ENCODE data around the gene GSTM4. TPM values are rescaled to one million over a fixed set of nuclear protein-coding genes. Genes with fewer than 3 reads are reported as not detected.

Gene GSTM4
- total and polyA plus RNA-seq, 2 of the 4 experiments (the other 2 are of a cell fraction) = 10.4 to 37.8 TPM

- H3K9me1 ChIP-seq (ENCODE audit: insufficient read depth, low read length) = peaks cover 4% of the 10 kb centered on the region
- H3K4me1 ChIP-seq (ENCODE audit: control insufficient read depth, insufficient read depth, low read length) = peaks cover 11% of the 10 kb centered on the region
- no peaks in the 10 kb centered on the region for H3K27me3 ChIP-seq (ENCODE audit: control insufficient read depth, insufficient read depth, low read length)
- no peak overlapping the region for H3K9ac ChIP-seq (ENCODE audit: low read depth, low read length)
- H3K14ac ChIP-seq (replicated peaks; ENCODE audit: low read depth, low read length) = no peak overlapping the region
- H3K4ac ChIP-seq (ENCODE audit: low read depth, low read length) = no peak overlapping the region
- H4K91ac ChIP-seq (ENCODE audit: insufficient read depth, low read depth, low read length) = no peak overlapping the region
- H3K36me3 ChIP-seq (ENCODE audit: control insufficient read depth, insufficient read depth, low read length) = no peaks in the 10 kb centered on the region
- H4K8ac ChIP-seq (ENCODE audit: low read depth in 2 of 2, low read length in 2 of 2) = no peak overlapping the region
- H4K5ac ChIP-seq (ENCODE audit: low read depth, low read length) = no peak overlapping the region
- no peaks in the 10 kb centered on the region; the same call in 1 of the 2 replicates for H3K9me3 ChIP-seq (ENCODE audit: control insufficient read depth, insufficient read depth, low read length)
- H3K23ac ChIP-seq (ENCODE audit: low read depth, low read length) = no peak overlapping the region
- TF ChIP-seq CEBPB (IDR thresholded peaks at IDR 0.05; ENCODE audit: low read depth, low read length) (no peak), BHLHE40 (IDR thresholded peaks at IDR 0.05; ENCODE audit: low read depth, low read length) (no peak), USF2 (IDR thresholded peaks at IDR 0.05; ENCODE audit: low read depth, low read length) (no peak)
- no peak overlapping the region for H2AK9ac ChIP-seq (replicated peaks; ENCODE audit: low read depth, low read length, poor library complexity)
- H2BK15ac ChIP-seq (ENCODE audit: low read depth, low read length) = no peak overlapping the region
- H3K4me3 ChIP-seq (ENCODE audit: insufficient read depth, low read depth, low read length) = no peak overlapping the region
- in situ Hi-C loops (cut with MboI; ENCODE audit: low sequenced_read_pairs) = loop anchor here (5.0 to 10.0 kb wide), 3 partner anchors 130 to 340 kb away; partner anchors contain the start of genes AHCYL1 and CSF1
- no peaks in the 10 kb centered on the region for H4K20me1 ChIP-seq (ENCODE audit: insufficient read depth, low read length)
- no peak for DNase-seq
- no peak overlapping the region for H3K4me2 ChIP-seq (ENCODE audit: low read depth, low read length)
- no peak overlapping the region for H2BK120ac ChIP-seq (ENCODE audit: low read depth, low read length)
- CTCF ChIA-PET = interaction anchor here (3.8 to 3.9 kb wide), 2 partner anchors 95 to 132 kb away, joined by 30 to 63 read pairs; no protein-coding TSS in a partner anchor
- peak overlapping the region; percentile 38; the same call in 1 of the 2 replicates for H2AK5ac ChIP-seq (ENCODE audit: low read depth, low read length)
- H2BK20ac ChIP-seq (ENCODE audit: low read depth, low read length) = no peak overlapping the region
- H3K56ac ChIP-seq (ENCODE audit: extremely low read depth, insufficient read depth, low read length) = no peak overlapping the region
- POLR2A ChIA-PET (ENCODE audit: unreplicated experiment) = no interaction called here
- H2AFZ ChIP-seq (replicated peaks; ENCODE audit: low read length, poor library complexity) = no peak overlapping the region
- intact Hi-C loops (cut with micrococcal nuclease) = no loop called here
- no peak for ATAC-seq (ENCODE audit: low read depth)
- no peak overlapping the region for H3K18ac ChIP-seq (ENCODE audit: low read depth, low read length)
- no CpG with 5 or more reads among the region's 2 CpGs for WGBS, 2 experiments (ENCODE audit: extremely low coverage in 2 of 2, insufficient read length in 1 of 2)
- no TSS peak for BruUV-seq (replicated peaks)
- no peak overlapping the region for H2BK5ac ChIP-seq (ENCODE audit: low read depth, low read length, poor library complexity, severe bottlenecking)
- H3K27ac ChIP-seq (ENCODE audit: insufficient read depth, low read length) = no peak overlapping the region
- H3K79me1 ChIP-seq (ENCODE audit: low read depth in 1 of 2, low read length in 2 of 2) = no peaks in the 10 kb centered on the region
- dilution Hi-C loops (cut with HindIII; ENCODE audit: low sequenced_read_pairs, unreplicated experiment) = no loop called here
These were observed 14.0 kb upstream of the GSTM4 start for GRCh38 chr1:109641861-109642260.
